Right lung (tissue), 5 donors: ENCODE measurements around the gene OAS2. TPM values are rescaled to one million over a fixed set of nuclear protein-coding genes. Genes with fewer than 3 reads are reported as not detected.
A peak's percentile ranks its signal among the peaks of the same experiment; 100 is the strongest.
"Not testable (repeated sequence)": the region's sequence is repeated elsewhere in the genome, so short reads cannot be mapped to it uniquely, and the experiment has no call there.

Experiments
- DNase-seq, 2 donors: peaks; one replicate each; pipeline ENCODE4 v3.0.0-alpha.2; 2013
- polyA plus RNA-seq, 5 donors: library from polyadenylated mRNA; unstranded; fragments of 120-200 nt; gene quantifications; one replicate each; pipeline versions ENCODE4 v1.2.1 to v1.2.3, GENCODE V29; 2013; ENCODE audit warnings: inconsistent platforms in 1 of 5, low replicate concordance in 1 of 5; ENCODE audit not compliant: insufficient read length in 5 of 5, insufficient read depth in 1 of 5

Gene OAS2
- polyA plus RNA-seq, 5 donors: 7.0 to 12.1 (median 10.5) TPM

DNA sequence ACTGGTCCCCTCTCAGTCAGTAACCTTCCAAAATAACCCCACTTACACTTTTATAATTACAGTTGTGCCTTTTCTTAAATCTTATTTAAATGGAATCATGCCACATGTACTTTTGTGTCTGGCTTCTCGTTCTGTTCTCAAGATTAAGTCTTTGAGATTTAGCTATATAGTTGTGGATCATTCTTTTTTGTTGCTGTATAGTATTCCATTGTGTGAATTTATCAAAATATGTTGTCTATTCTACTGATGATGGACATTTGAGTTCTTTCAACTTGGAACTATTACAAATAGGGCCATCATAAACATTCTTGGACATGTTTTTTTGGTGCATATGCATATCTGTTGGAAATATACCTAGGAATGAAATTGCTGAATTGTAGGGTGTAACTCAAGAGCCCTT is 31.0 kb upstream of the OAS2 start:
- DNase-seq: no peak

- no peak for DNase-seq
Measured at GRCh38 chr12:112947761-112948160, 30.6 kb upstream of the OAS2 start.

DNA sequence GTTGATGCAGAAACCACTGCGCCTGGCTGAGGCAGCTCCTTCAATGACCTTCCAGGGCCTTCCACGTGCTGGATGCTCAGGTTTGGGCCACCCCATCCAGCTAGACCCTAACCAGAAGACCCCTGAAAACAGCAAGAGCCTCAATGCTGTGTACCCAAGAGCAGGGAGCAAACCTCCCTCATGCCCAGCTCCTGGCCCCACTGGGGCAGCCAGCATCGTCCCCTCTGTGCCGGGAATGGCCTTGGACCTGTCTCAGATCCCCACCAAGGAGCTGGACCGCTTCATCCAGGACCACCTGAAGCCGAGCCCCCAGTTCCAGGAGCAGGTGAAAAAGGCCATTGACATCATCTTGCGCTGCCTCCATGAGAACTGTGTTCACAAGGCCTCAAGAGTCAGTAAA is 29.5 kb upstream of the OAS2 start:
- no peak for DNase-seq

DNA sequence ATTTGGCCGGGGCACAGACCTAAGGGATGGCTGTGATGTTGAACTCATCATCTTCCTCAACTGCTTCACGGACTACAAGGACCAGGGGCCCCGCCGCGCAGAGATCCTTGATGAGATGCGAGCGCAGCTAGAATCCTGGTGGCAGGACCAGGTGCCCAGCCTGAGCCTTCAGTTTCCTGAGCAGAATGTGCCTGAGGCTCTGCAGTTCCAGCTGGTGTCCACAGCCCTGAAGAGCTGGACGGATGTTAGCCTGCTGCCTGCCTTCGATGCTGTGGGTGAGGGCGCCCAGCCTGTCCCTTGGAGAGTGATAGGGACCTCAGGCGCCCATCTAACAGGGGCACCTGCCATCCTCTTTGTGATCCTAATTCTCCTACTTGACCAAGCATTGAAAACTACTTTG is 27.6 kb upstream of the OAS2 start:
- DNase-seq: no peak

GRCh38 chr12:112957125-112957524 is 21.2 kb upstream of the OAS2 start:
- not testable (repeated sequence) for DNase-seq

DNA sequence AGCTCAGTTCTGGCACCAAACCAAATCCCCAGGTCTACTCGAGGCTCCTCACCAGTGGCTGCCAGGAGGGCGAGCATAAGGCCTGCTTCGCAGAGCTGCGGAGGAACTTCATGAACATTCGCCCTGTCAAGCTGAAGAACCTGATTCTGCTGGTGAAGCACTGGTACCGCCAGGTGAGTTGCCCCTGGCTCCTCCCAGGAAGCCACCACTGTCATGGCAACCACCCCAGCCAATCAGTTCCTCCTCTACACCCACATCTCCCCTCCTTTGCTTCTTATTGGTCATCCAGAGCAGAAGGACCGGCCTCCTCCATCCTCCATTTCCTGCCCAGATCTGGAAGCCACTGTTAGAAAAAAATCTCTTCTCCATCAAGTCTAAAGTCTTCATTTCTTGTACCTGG is 17.2 kb upstream of the OAS2 start:
- DNase-seq: no peak

- no peak for DNase-seq
Measured at GRCh38 chr12:112961536-112961935, 16.8 kb upstream of the OAS2 start.

DNA sequence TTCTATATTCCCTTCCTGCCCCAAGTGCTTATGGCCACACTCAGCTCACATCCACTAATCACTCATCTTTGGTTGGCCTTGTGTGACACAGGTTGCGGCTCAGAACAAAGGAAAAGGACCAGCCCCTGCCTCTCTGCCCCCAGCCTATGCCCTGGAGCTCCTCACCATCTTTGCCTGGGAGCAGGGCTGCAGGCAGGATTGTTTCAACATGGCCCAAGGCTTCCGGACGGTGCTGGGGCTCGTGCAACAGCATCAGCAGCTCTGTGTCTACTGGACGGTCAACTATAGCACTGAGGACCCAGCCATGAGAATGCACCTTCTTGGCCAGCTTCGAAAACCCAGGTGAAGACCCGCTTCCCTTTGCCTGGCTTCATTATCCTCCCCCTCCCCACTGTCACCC is 15.8 kb upstream of the OAS2 start:
- no peak for DNase-seq

GRCh38 chr12:112963227-112963861 is 15.0 kb upstream of the OAS2 start:
- no peak for DNase-seq

GRCh38 chr12:112964067-112964670 is 14.2 kb upstream of the OAS2 start:
- DNase-seq: no peak

DNA sequence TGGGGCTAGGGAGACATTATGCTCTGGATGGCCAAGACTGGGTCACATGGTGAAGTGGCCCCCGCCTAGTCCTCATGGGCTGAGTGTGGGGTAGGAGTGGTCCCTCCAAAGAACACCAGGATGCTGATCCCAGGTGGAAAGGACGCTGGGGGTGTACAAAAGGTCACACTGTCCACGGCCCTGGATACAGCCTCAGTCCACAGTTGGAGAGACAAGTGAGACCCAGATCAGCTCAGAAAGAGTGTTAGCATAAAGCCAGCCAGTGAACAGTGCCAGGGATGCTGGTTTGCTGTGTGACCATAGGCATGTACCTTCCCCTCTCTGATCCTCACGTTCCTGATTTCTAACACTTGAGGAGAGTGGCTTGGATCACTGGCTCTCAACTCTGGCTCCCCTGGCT is 13.4 kb upstream of the OAS2 start:
- no peak for DNase-seq

GRCh38 chr12:112965643-112966042 is 12.7 kb upstream of the OAS2 start:
- DNase-seq: no peak

- DNase-seq: no peak
Measured at GRCh38 chr12:112967306-112967705, 11.0 kb upstream of the OAS2 start.

DNA sequence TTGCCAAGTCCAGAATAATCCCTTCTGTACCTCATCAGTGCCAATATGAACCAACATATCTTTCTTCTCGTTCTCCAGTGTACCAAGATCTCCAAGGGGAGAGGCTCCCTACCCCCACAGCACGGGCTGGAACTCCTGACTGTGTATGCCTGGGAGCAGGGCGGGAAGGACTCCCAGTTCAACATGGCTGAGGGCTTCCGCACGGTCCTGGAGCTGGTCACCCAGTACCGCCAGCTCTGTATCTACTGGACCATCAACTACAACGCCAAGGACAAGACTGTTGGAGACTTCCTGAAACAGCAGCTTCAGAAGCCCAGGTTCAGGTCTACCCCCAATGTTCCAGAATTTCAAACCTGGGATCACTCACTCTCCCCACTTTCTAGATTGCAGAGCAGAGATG is 10.5 kb upstream of the OAS2 start:
- no peak for DNase-seq

GRCh38 chr12:112969547-112970306 is 8.6 kb upstream of the OAS2 start:
- no peak for DNase-seq

DNA sequence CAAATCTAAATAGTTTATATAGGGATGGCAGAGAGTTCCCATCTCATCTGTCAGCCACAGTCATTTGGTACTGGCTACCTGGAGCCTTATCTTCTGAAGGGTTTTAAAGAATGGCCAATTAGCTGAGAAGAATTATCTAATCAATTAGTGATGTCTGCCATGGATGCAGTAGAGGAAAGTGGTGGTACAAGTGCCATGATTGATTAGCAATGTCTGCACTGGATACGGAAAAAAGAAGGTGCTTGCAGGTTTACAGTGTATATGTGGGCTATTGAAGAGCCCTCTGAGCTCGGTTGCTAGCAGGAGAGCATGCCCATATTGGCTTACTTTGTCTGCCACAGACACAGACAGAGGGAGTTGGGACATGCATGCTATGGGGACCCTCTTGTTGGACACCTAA is 7.9 kb upstream of the OAS2 start:
- no peak for DNase-seq

- DNase-seq: peak; percentile 16 to 17
Measured at GRCh38 chr12:112971248-112971647, 7.1 kb upstream of the OAS2 start.

DNA sequence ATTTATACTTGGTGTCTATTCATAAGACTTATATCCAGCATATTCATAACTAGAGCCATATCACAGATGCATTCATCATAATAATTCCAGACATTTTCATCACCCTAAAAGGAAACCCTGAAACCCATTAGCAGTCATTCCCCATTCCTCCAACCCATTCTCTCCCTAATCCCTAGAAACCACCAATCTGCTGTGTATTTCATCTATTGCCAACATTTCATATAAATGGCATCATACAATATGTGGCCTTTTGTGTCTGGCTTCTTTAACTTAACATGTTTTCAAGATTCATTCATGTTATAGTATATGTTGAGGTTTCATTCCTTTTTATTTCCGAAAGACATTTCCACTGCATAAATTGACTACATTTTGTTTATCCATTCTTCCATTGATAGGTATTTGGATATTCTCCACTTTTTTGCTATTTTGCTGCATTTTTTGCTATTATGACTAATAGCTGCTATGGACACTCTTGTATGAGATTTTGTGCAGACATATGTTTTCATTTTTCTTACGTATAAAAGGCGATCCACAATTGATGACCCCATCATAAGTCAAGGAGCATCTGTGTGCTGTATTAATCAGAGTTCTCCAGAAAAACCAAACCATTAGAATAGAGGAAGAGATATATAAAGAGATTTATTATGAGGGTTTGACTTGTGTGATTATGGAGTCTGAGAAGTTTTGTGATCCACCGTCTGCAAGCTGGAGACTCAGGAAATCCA is 5.1 kb upstream of the OAS2 start:
- DNase-seq: no peak

- no peak for DNase-seq
Measured at GRCh38 chr12:112973818-112974231, 4.5 kb upstream of the OAS2 start.

GRCh38 chr12:112974904-112975303 is 3.4 kb upstream of the OAS2 start:
- DNase-seq: no peak

DNA sequence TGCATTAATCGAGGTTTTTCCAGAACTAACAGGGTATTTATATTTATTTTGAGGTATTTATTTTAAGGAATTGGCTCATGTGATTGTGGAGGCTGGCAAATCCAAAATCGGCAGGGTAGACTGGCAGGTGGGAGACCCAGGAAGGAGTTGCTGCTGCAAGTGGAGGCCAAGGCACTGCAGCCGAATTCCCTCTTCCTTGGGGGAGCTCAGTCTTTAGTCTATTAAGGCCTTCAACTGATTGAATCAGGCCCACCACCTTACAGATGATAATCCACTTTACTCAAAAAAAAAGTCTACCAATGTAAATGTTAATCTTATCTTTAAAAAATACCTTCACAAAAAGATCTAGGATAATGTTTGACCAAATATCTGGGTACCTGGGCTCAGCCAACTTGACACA is 1.2 kb upstream of the OAS2 start:
- DNase-seq: no peak

- DNase-seq: no peak
Measured at GRCh38 chr12:112977641-112978040, 678 bp upstream of the OAS2 start.
